ENCODE measurements around the gene TNFSF12. TPM values are rescaled to one million over a fixed set of nuclear protein-coding genes. Genes with fewer than 3 reads are reported as not detected.

The TNFSF12 gene
- polyA plus RNA-seq, 1 experiment, result 49.5 TPM

GRCh38 chr17:7576432-7576937 is 27.6 kb downstream of the TNFSF12 start:
- DNase-seq (ENCODE audit: low read depth), result no peak
- Histone ChIP-seq H3K4me3 (ENCODE audit: low read depth, low read length) (no peak overlapping the region), H3K36me3 (ENCODE audit: control insufficient read depth, insufficient read depth, low read length) (peaks cover 39% of the 10 kb centered on the region), H3K27me3 (ENCODE audit: control insufficient read depth, insufficient read depth, low read length) (no peaks in the 10 kb centered on the region)
- no peak for TF ChIP-seq CTCF (IDR thresholded peaks at IDR 0.05; ENCODE audit: insufficient read depth, low read depth, low read length)
- POLR2A ChIA-PET, result no interaction called here
- CTCF ChIA-PET, result interaction anchor here (1.0 to 4.5 kb wide), 3 partner anchors 13 to 111 kb away, joined by 5 to 29 read pairs (median 6); partner anchors contain the start of genes SOX15 and TP53

GRCh38 chr17:7577327-7578199 is 28.7 kb downstream of the TNFSF12 start:
- POLR2A ChIA-PET, result no interaction called here
- TF ChIP-seq CTCF (IDR thresholded peaks at IDR 0.05; ENCODE audit: insufficient read depth, low read depth, low read length), result no peak
- H3K4me3 ChIP-seq (ENCODE audit: low read depth, low read length), result no peak overlapping the region
- no peak for DNase-seq (ENCODE audit: low read depth)
- CTCF ChIA-PET, result interaction anchor here (4.5 kb wide), 1 partner anchor 11 kb away, joined by 29 read pairs; the partner anchor contains the start of gene SOX15
- H3K36me3 ChIP-seq (ENCODE audit: control insufficient read depth, insufficient read depth, low read length), result peaks cover 39% of the 10 kb centered on the region
- no peaks in the 10 kb centered on the region for H3K27me3 ChIP-seq (ENCODE audit: control insufficient read depth, insufficient read depth, low read length)

- CTCF ChIA-PET, result interaction anchor here (1.2 to 2.7 kb wide), 3 partner anchors 8 to 108 kb away, joined by 4 to 22 read pairs (median 4); partner anchors contain the start of genes SOX15 and TP53
- H3K4me3 ChIP-seq (ENCODE audit: low read depth, low read length), result peak within 1 kb of the TSS; percentile 6; the same call in 1 of the 2 replicates
Measured at GRCh38 chr17:7579001-7579833, 30.4 kb downstream of the TNFSF12 start, which contains the start of gene CD68. TSS of gene CD68 (plus strand) at chr17:7579638. CDS start at chr17:7579678, 40 bp downstream.

GRCh38 chr17:7579834-7580603 is 31.2 kb downstream of the TNFSF12 start:
- no peak for DNase-seq (ENCODE audit: low read depth)
- ChIA-PET POLR2A (no interaction called here), CTCF (interaction anchor here (0.7 to 2.7 kb wide), 5 partner anchors 9 to 108 kb away, joined by 3 to 22 read pairs (median 4); partner anchors contain the start of genes SOX15 and TP53)
- Histone ChIP-seq H3K36me3 (ENCODE audit: control insufficient read depth, insufficient read depth, low read length) (peaks cover 27% of the 10 kb centered on the region), H3K27me3 (ENCODE audit: control insufficient read depth, insufficient read depth, low read length) (no peaks in the 10 kb centered on the region), H3K4me3 (ENCODE audit: low read depth, low read length) (peak overlapping the region; percentile 6; the same call in 1 of the 2 replicates)
- no peak for TF ChIP-seq CTCF (IDR thresholded peaks at IDR 0.05; ENCODE audit: insufficient read depth, low read depth, low read length)

More at GRCh38 chr17:7579001-7579833, 30.4 kb downstream of the TNFSF12 start, which contains the start of gene CD68:
- Histone ChIP-seq H3K27me3 (ENCODE audit: control insufficient read depth, insufficient read depth, low read length) (no peaks in the 10 kb centered on the region), H3K36me3 (ENCODE audit: control insufficient read depth, insufficient read depth, low read length) (peaks cover 34% of the 10 kb centered on the region)
- no peak for TF ChIP-seq CTCF (IDR thresholded peaks at IDR 0.05; ENCODE audit: insufficient read depth, low read depth, low read length)
- peak; percentile 76 for DNase-seq (ENCODE audit: low read depth)
- POLR2A ChIA-PET, result no interaction called here
